GF-D8 (cell line): ENCODE data around the gene LAD1.

Experiments
- DNase-seq: peaks from one replicate; lab custom pipeline; 2025; lab: John Stamatoyannopoulos, UW

Gene LAD1

GRCh38 chr1:201399018-201399351, at the start of gene LAD1:
LAD1 (minus strand) TSS chr1:201399324; CDS start chr1:201399306, 18 bp downstream.
- DNase-seq: no peak

- no peak for DNase-seq
Measured at GRCh38 chr1:201447903-201448871, 49.1 kb upstream of the LAD1 start.

GRCh38 chr1:201445310-201445709, 46.2 kb upstream of the LAD1 start:
- DNase-seq: no peak

- no peak for DNase-seq
Measured at GRCh38 chr1:201444792-201445191, 45.7 kb upstream of the LAD1 start.

- no peak for DNase-seq
Measured at GRCh38 chr1:201443747-201444146, 44.6 kb upstream of the LAD1 start.

GRCh38 chr1:201436969-201437368, 37.8 kb upstream of the LAD1 start:
- DNase-seq: no peak

- no peak for DNase-seq
Measured at GRCh38 chr1:201436393-201436792, 37.3 kb upstream of the LAD1 start.

GRCh38 chr1:201434266-201434665, 35.1 kb upstream of the LAD1 start:
- DNase-seq: no peak

- no peak for DNase-seq
Measured at GRCh38 chr1:201433609-201434008, 34.5 kb upstream of the LAD1 start.

- no peak for DNase-seq
Measured at GRCh38 chr1:201430776-201431175, 31.7 kb upstream of the LAD1 start.

- DNase-seq: no peak
Measured at GRCh38 chr1:201429736-201430501, 30.8 kb upstream of the LAD1 start.

GRCh38 chr1:201427963-201428362, 28.8 kb upstream of the LAD1 start:
- no peak for DNase-seq

- DNase-seq: no peak
Measured at GRCh38 chr1:201426479-201427310, 27.6 kb upstream of the LAD1 start.

- DNase-seq: no peak
Measured at GRCh38 chr1:201424146-201424545, 25.0 kb upstream of the LAD1 start.

GRCh38 chr1:201423655-201424054, 24.5 kb upstream of the LAD1 start:
- DNase-seq: no peak

- DNase-seq: no peak
Measured at GRCh38 chr1:201422436-201423030, 23.4 kb upstream of the LAD1 start.

- no peak for DNase-seq
Measured at GRCh38 chr1:201422026-201422425, 22.9 kb upstream of the LAD1 start.

GRCh38 chr1:201421041-201421440, 21.9 kb upstream of the LAD1 start:
- no peak for DNase-seq

GRCh38 chr1:201420608-201421002, 21.5 kb upstream of the LAD1 start:
- DNase-seq: no peak

GRCh38 chr1:201419746-201420607, 20.9 kb upstream of the LAD1 start:
- no peak for DNase-seq

GRCh38 chr1:201419256-201419655, 20.1 kb upstream of the LAD1 start:
- DNase-seq: no peak
